ENCODE measurements around the gene LDLRAD1.
"Not testable (repeated sequence)": the region's sequence is repeated elsewhere in the genome, so short reads cannot be mapped to it uniquely, and the experiment has no call there.

Gene LDLRAD1

GRCh38 chr1:53992085-53992874 lies 25.7 kb downstream of the LDLRAD1 start:
- DNase-seq (ENCODE audit: low read depth) = no peak

GRCh38 chr1:53987880-53988279 lies 30.1 kb downstream of the LDLRAD1 start:
- no peak for DNase-seq (ENCODE audit: low read depth)

GRCh38 chr1:53986458-53986857 lies 31.5 kb downstream of the LDLRAD1 start:
- DNase-seq (ENCODE audit: low read depth) = no peak

- DNase-seq (ENCODE audit: low read depth) = no peak
These were observed 33.3 kb downstream of the LDLRAD1 start for GRCh38 chr1:53984726-53985125.

GRCh38 chr1:53982763-53983104 lies 35.3 kb downstream of the LDLRAD1 start:
- DNase-seq (ENCODE audit: low read depth) = no peak

- DNase-seq (ENCODE audit: low read depth) = no peak
These were observed 35.8 kb downstream of the LDLRAD1 start for GRCh38 chr1:53982034-53982762.

- DNase-seq (ENCODE audit: low read depth) = no peak
These were observed 36.8 kb downstream of the LDLRAD1 start for GRCh38 chr1:53981220-53981619.

GRCh38 chr1:53979712-53980450 lies 38.1 kb downstream of the LDLRAD1 start:
- DNase-seq (ENCODE audit: low read depth) = no peak

DNA sequence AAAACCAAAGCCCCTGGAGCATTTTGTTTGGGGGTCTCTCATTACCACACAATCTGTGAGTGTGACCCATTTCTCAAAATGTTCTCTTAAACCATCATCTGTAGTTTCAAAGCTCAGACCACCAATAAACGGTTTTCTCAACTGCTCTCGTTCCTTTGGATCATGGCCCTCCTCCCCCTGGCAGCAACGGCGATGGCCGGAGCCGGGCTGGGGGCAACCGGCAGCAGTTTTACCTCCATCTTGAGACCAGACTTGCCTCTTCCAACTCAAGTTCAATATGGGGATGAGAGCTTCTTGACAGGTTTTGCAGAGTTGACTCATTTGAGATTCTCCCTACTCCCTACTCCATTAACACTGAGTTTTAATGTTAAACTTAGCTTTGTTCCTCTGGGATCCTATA lies 42.1 kb downstream of the LDLRAD1 start:
- no peak for DNase-seq (ENCODE audit: low read depth)

GRCh38 chr1:53971718-53972117 lies 46.3 kb downstream of the LDLRAD1 start:
- DNase-seq (ENCODE audit: low read depth) = no peak

GRCh38 chr1:53969323-53969722 lies 48.7 kb downstream of the LDLRAD1 start:
- not testable (repeated sequence) for DNase-seq (ENCODE audit: low read depth)

- DNase-seq (ENCODE audit: low read depth) = no peak
These were observed 49.9 kb downstream of the LDLRAD1 start for GRCh38 chr1:53968125-53968513.

DNA sequence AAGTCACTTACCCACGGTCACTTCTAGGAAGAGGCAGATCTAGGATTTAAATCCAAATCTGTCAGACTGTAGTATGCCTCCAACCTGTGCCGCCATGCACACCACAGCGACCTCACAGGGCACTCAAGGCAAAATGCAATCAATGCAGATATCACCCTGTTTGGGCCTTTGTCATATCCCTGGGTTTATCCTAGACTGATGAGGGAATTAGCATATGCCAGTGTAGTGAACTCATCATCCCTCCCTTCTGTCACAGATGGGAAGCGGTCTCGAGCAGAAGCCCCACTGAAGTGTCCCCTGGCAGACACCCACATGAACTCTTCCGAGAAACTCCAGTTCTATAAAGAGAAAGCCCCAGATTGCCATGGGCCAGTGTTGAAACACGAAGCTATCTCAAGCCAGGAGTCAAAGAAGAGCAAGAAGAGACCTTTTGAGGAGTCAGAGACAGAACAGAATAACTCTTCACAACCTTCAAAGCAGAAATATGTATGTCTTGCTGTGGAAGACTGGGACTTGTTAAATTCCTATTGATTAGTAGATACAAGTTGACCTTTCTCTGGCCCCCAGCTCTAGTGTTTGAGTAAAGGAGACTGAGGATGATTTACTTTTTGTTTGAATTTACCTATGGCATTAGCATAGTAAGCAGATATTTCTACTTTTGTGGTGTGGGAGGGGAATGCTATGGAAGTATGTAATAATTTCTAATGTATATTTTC lies 50.4 kb downstream of the LDLRAD1 start:
- DNase-seq (ENCODE audit: low read depth) = no peak

DNA sequence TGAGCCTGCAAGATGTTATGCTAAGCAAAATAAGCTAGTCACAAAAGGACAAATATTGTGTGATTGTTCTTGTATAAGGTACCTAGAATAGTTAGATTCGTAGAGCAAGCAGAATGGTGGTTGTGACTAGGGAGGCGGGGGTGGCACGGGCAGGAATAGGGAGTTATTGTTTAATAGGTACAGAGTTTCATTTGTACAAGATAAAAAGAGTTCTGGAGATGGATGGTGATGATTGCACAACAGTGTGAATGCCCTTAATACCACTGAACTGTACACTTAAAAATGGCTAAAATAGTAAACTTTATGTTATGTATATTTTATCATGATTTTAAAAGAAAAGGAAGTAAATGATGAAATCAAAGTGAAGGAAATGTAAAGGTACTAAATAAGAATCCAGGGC lies 51.2 kb downstream of the LDLRAD1 start:
- DNase-seq (ENCODE audit: low read depth) = no peak

DNA sequence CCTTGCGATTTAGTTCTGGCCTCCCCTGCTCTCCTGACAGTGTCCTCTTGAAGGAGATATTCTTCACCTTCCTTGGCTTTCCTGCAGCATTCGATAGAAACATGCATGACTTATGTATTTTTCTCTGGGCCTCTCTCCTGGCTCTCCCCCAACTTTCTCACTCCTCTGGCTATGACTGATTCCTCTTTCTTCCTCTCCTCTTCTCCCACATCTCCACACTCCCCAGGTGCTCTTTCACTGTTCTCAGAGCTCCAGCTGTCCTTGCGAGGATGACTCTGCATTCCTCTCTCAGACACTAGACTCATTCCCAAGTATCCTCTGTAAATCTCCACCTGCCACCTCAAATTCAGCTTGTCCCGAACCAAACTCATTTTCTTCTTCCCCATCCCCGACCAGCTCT lies 53.9 kb downstream of the LDLRAD1 start:
- no peak for DNase-seq (ENCODE audit: low read depth)

GRCh38 chr1:53963460-53963859 lies 54.5 kb downstream of the LDLRAD1 start:
- DNase-seq (ENCODE audit: low read depth) = no peak

- no peak for DNase-seq (ENCODE audit: low read depth)
These were observed 55.6 kb downstream of the LDLRAD1 start for GRCh38 chr1:53962395-53962794.

- no peak for DNase-seq (ENCODE audit: low read depth)
These were observed 58.2 kb downstream of the LDLRAD1 start for GRCh38 chr1:53959664-53960250.
